CD14-positive monocyte (primary cell): ENCODE data around the gene EFCAB12. TPM values are rescaled to one million over a fixed set of nuclear protein-coding genes. Genes with fewer than 3 reads are reported as not detected.

ENCODE experiments used
- DNase-seq, 3 donors: peaks; one replicate each; pipeline ENCODE4 v3.0.0-alpha.2; 2011 to 2022
- H2AFZ ChIP-seq: 2 replicates; pipeline ENCODE4 v1.6.0; 2012; ENCODE audit warnings: mild to moderate bottlenecking, low read depth, low read length, inconsistent platforms; ENCODE audit not compliant: insufficient read depth, poor library complexity, severe bottlenecking
- H3K27ac ChIP-seq, 2 donors: 1 replicate in 1 of 2; 2 replicates in 1 of 2; pipeline ENCODE4 v1.5.1; 2012 to 2013; ENCODE audit warnings: low read length in 2 of 2, control low read depth in 1 of 2, inconsistent platforms in 1 of 2, low read depth in 1 of 2, mild to moderate bottlenecking in 1 of 2
- H3K27me3 ChIP-seq, 2 donors: one replicate each; pipeline versions ENCODE4 v1.6.0 to v1.6.1; 2011 to 2013; ENCODE audit warnings: low read length in 2 of 2; ENCODE audit not compliant: control insufficient read depth in 2 of 2, insufficient read depth in 2 of 2
- H3K36me3 ChIP-seq, 2 donors: replicated peaks in 1 of 2; 1 replicate in 1 of 2; 2 replicates in 1 of 2; pipeline versions ENCODE4 v1.5.1 to v1.6.1; 2012 to 2013; ENCODE audit warnings: low read length in 2 of 2, control low read depth in 1 of 2, inconsistent platforms in 1 of 2, mild to moderate bottlenecking in 1 of 2; ENCODE audit not compliant: insufficient read depth in 2 of 2, control insufficient read depth in 1 of 2
- H3K4me1 ChIP-seq, 2 donors: 1 replicate in 1 of 2; 2 replicates in 1 of 2; pipeline versions ENCODE4 v1.5.1 to v1.6.1; 2012 to 2013; ENCODE audit warnings: low read length in 2 of 2, control low read depth in 1 of 2, inconsistent platforms in 1 of 2, mild to moderate bottlenecking in 1 of 2, moderate library complexity in 1 of 2; ENCODE audit not compliant: insufficient read depth in 2 of 2, control insufficient read depth in 1 of 2
- H3K4me2 ChIP-seq: replicated peaks from 2 replicates; pipeline ENCODE3; 2012; ENCODE audit warnings: low read length, moderate library complexity, mild to moderate bottlenecking; ENCODE audit not compliant: poor library complexity, severe bottlenecking; ENCODE audit errors: extremely low read depth
- H3K4me3 ChIP-seq, 3 experiments: fragments of 200-600 bp in 1 of 3; sonication (generic) in 1 of 3; replicated peaks in 1 of 3; 1 replicate in 2 of 3; 2 replicates in 1 of 3; pipeline ENCODE4 v1.5.1; 2011 to 2013; ENCODE audit warnings: low read length in 3 of 3, mild to moderate bottlenecking in 3 of 3, control low read depth in 2 of 3, low read depth in 2 of 3, inconsistent platforms in 1 of 3, moderate library complexity in 1 of 3
- H3K79me2 ChIP-seq: 2 replicates; pipeline ENCODE4 v1.6.0; 2012; ENCODE audit warnings: mild to moderate bottlenecking, control low read depth, inconsistent platforms, low read length, moderate library complexity; ENCODE audit not compliant: insufficient read depth
- H3K9ac ChIP-seq: 2 replicates; pipeline ENCODE4 v1.6.0; 2017; ENCODE audit warnings: low read length, mild to moderate bottlenecking; ENCODE audit not compliant: insufficient read depth, poor library complexity, severe bottlenecking
- H3K9me3 ChIP-seq, 2 donors: replicated peaks in 1 of 2; 1 replicate in 1 of 2; 2 replicates in 1 of 2; pipeline versions ENCODE4 v1.5.1 to v1.6.1; 2012 to 2013; ENCODE audit warnings: low read length in 2 of 2, control low read depth in 1 of 2; ENCODE audit not compliant: control insufficient read depth in 1 of 2, insufficient read depth in 1 of 2
- H4K20me1 ChIP-seq: 2 replicates; pipeline ENCODE4 v1.6.0; 2012; ENCODE audit warnings: mild to moderate bottlenecking, low read length, control low read depth, moderate library complexity; ENCODE audit not compliant: insufficient read depth
- H3K27ac Mint-ChIP-seq, 7 donors: one replicate each; pipeline ENCODE4 v1.8.0; 2020; ENCODE audit warnings: mild to moderate bottlenecking in 7 of 7, mixed read lengths in 7 of 7, moderate library complexity in 6 of 7, inconsistent platforms in 2 of 7
- H3K27me3 Mint-ChIP-seq, 3 donors: one replicate each; pipeline ENCODE4 v1.8.0; 2021 to 2022; ENCODE audit warnings: low read depth in 3 of 3, mild to moderate bottlenecking in 3 of 3, mixed read lengths in 3 of 3, moderate library complexity in 3 of 3, inconsistent platforms in 1 of 3
- H3K36me3 Mint-ChIP-seq, 2 donors: one replicate each; pipeline ENCODE4 v1.8.0; 2020; ENCODE audit warnings: mixed read lengths in 2 of 2, inconsistent platforms in 1 of 2, mild to moderate bottlenecking in 1 of 2
- H3K4me1 Mint-ChIP-seq: one replicate; pipeline ENCODE4 v1.8.0; 2020; ENCODE audit warnings: mild to moderate bottlenecking, mixed read lengths
- H3K4me3 Mint-ChIP-seq, 2 donors: one replicate each; pipeline ENCODE4 v1.8.0; 2020; ENCODE audit warnings: mild to moderate bottlenecking in 2 of 2, mixed read lengths in 2 of 2, moderate library complexity in 1 of 2
- H3K9me3 Mint-ChIP-seq, 7 donors: one replicate each; pipeline ENCODE4 v1.8.0; 2020 to 2022; ENCODE audit warnings: mixed read lengths in 7 of 7, mild to moderate bottlenecking in 6 of 7, moderate library complexity in 6 of 7, inconsistent platforms in 2 of 7
- CTCF ChIP-seq: fragments of 200-600 bp; IDR thresholded peaks from one replicate; pipeline ENCODE4 v1.8.0; 2022; ENCODE audit warnings: antibody characterized with exemption, mild to moderate bottlenecking
- WGBS: methylation state at CpG from one replicate; pipeline ENCODE4 v1.1.5; 2013; ENCODE audit warnings: missing lambda C conversion rate; ENCODE audit not compliant: insufficient coverage; 5-methylcytosine and 5-hydroxymethylcytosine counted together
- intact Hi-C, 2 donors: fragments of 100-400 bp; cut with micrococcal nuclease; formaldehyde crosslinking; loops; one replicate each; pipeline versions ENCODE4 v1.15.0 to v1.15.1; 2023
- polyA plus RNA-seq, 3 donors: library from polyadenylated mRNA; depleted of rRNA in 1 of 3; unstranded in 2 of 3; stranded (reverse) in 1 of 3; fragments of 300-500 nt in 2 of 3; fragments of >200 nt in 1 of 3; fragmentation: Illumina TruSeq in 2 of 3; gene quantifications; 1 replicate in 2 of 3; 2 replicates in 1 of 3; pipeline ENCODE4 v1.2.3, GENCODE V29; 2012 to 2021

The EFCAB12 gene
- polyA plus RNA-seq, 3 donors, result 0.35 TPM; not detected in 2

GRCh38 chr3:129461461-129462146, 33.2 kb upstream of the EFCAB12 start:
- no peak overlapping the region for H3K27ac ChIP-seq
- 83% methylated on average over 4 of the region's 6 CpGs for WGBS
- Mint-ChIP-seq H3K27ac (no peak overlapping the region), H3K36me3 (peaks cover 33 to 47% of the 10 kb centered on the region in 2 donors), H3K4me1 (no peaks in the 10 kb centered on the region), H3K4me3 (no peak overlapping the region), H3K9me3 (peaks cover 0 to 6% (median 0%) of the 10 kb centered on the region in 7 donors), H3K27me3 (peaks cover 0 to 2% (median 0%) of the 10 kb centered on the region in 3 donors)
- H3K9ac ChIP-seq, result no peak overlapping the region
- no peaks in the 10 kb centered on the region for H3K79me2 ChIP-seq
- intact Hi-C loops, result no loop called here
- H3K4me2 ChIP-seq, result no peak overlapping the region
- H4K20me1 ChIP-seq, result no peaks in the 10 kb centered on the region
- H3K4me3 ChIP-seq, result no peak overlapping the region
- H3K36me3 ChIP-seq, result peaks cover 0 to 50% of the 10 kb centered on the region in 2 donors
- no peak for TF ChIP-seq CTCF
- no peaks in the 10 kb centered on the region for H3K9me3 ChIP-seq
- no peaks in the 10 kb centered on the region for H3K4me1 ChIP-seq
- DNase-seq, result no peak
- H2AFZ ChIP-seq, result no peak overlapping the region
- H3K27me3 ChIP-seq, result no peaks in the 10 kb centered on the region

GRCh38 chr3:129461022-129461421, 32.6 kb upstream of the EFCAB12 start:
- Mint-ChIP-seq H3K4me3 (no peak overlapping the region), H3K27ac (no peak overlapping the region), H3K9me3 (peaks cover 0 to 6% (median 0%) of the 10 kb centered on the region in 7 donors), H3K36me3 (peaks cover 35 to 51% of the 10 kb centered on the region in 2 donors), H3K27me3 (peaks cover 0 to 2% (median 0%) of the 10 kb centered on the region in 3 donors), H3K4me1 (no peaks in the 10 kb centered on the region)
- Histone ChIP-seq H2AFZ (no peak overlapping the region), H3K9ac (no peak overlapping the region), H3K4me3 (no peak overlapping the region), H3K4me2 (no peak overlapping the region), H3K27me3 (no peaks in the 10 kb centered on the region), H4K20me1 (no peaks in the 10 kb centered on the region), H3K9me3 (no peaks in the 10 kb centered on the region), H3K79me2 (no peaks in the 10 kb centered on the region), H3K27ac (no peak overlapping the region), H3K4me1 (no peaks in the 10 kb centered on the region), H3K36me3 (peaks cover 0 to 56% of the 10 kb centered on the region in 2 donors)
- intact Hi-C loops, result no loop called here
- no CpG with 5 or more reads among the region's 1 CpG for WGBS
- DNase-seq, result no peak
- no peak for TF ChIP-seq CTCF
